Stimulated activated CD8-positive, alpha-beta memory T cell treated with anti-CD3 and anti-CD28 coated beads, Interleukin-15, amount 100 ng/mL, for 1 hour (primary cell): ENCODE measurements around the gene DGLUCY.
"Not testable (repeated sequence)": the region's sequence is repeated elsewhere in the genome, so short reads cannot be mapped to it uniquely, and the experiment has no call there.

Source experiments
- DNase-seq: peaks from one replicate; pipeline ENCODE4 v3.0.0-alpha.2; 2020; ENCODE audit warnings: low read depth

DGLUCY gene, protein sequence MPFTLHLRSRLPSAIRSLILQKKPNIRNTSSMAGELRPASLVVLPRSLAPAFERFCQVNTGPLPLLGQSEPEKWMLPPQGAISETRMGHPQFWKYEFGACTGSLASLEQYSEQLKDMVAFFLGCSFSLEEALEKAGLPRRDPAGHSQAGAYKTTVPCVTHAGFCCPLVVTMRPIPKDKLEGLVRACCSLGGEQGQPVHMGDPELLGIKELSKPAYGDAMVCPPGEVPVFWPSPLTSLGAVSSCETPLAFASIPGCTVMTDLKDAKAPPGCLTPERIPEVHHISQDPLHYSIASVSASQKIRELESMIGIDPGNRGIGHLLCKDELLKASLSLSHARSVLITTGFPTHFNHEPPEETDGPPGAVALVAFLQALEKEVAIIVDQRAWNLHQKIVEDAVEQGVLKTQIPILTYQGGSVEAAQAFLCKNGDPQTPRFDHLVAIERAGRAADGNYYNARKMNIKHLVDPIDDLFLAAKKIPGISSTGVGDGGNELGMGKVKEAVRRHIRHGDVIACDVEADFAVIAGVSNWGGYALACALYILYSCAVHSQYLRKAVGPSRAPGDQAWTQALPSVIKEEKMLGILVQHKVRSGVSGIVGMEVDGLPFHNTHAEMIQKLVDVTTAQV

DNA sequence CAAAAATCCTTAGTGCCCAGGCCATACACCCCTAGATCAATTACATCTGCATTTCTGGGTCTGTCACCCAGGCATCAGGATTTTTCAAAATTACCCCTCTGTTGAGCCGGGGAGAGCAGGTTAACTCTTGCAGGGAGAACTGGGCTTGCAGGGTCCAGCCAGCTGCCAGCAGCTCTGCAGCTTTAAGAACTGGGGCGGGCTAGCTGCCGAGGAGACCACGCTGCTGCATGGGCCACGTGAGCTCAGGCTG, at the start of gene DGLUCY:
TSS of gene DGLUCY (plus strand) at position 245 of the 250 bp plus-strand sequence. CDS start 46,222 bp downstream, outside the sequence.
- DNase-seq: no peak

DNA sequence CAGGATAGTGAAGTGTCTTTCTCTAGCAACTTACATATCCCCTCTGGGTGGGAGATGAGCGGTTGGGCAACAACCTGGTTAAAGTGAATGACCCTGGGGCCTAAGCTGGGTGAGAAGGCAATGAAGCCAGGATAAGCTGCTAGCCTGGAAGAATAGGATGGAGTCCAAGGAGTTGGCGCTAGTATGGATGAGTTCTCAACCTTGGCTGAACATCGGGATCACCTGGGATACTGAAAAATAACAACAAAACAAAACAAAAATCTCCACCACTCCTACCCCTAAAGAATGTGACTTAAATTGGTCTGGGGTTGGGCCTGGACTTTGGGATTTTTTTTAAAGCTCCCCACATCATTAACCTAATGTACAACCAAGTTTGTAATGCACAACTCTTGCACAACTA, 48.6 kb upstream of the DGLUCY start:
- DNase-seq: no peak

DNA sequence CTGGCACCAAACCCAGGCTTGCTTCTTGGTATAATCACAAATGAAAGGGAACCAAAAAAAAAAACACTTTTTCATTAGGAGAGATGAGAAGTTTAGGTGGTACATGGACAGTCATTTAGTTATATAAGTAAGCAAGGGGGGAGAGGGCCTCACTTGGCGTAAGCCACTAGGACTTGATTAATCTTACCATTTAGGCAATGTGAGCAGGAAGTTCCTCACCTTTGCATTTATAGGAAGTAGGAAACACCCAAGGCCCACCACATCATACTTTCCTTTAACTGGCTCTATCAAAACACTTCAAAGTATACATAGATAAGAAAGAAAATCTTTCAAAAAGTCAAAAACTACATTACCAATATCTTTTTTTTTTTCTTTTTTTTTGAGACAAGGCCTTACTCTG, 46.7 kb upstream of the DGLUCY start:
- no peak for DNase-seq

DNA sequence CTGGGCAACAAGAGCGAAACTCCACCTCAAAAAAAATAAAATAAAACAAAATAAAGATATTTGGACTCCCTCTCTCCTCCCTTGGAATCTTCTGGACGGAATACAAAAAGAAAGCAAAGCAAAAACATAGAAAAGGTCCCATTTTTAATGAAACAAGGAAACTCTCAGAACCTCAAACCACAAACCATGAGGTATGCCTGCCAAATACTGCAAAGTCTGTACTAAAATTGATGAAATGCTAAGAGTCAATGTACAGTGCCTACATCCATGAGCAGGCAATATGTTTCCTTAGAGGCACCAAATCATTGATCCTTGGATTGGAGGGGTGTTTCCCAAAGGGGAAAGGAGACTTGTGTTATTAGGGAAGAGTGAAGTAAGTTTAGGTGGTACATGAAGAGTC, 45.2 kb upstream of the DGLUCY start:
- DNase-seq: no peak

DNA sequence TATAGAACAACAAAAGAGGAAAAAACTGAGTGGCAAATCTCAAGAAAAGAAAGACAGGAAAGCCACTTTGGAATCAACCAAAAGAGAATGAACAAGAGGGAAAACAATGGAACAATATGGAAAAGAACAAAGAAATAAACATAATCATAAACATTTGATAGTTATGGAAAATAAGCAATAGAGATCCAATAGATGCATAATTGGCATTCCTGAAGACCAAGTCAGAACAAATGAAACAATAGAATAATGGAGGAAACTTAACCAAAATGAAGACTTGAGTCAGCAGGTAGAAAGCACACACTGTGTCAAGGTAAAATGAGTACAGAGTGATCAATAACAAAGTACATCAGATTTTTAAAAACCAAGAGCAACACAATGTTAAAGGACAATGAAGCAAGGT, 43.3 kb upstream of the DGLUCY start:
- DNase-seq: no peak

DNA sequence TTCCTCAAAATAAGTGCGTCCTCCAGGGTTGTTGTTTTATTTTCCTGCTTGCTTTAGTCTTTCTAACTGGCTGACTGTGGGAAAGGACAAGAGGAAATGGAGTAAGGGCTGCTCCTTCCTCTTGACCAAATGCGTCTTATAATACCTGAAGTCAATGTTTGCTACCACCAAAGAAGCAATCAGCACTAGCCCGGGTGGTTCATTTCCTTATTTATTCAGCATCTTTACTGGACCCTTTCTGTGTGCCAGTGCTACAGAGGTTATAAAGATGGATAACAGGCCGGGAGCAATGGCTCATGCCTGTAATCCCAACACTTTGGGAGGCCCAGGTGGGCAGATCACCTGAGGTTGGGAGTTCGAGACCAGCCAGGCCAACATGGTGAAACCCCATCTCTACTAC, 38.3 kb upstream of the DGLUCY start:
- no peak for DNase-seq

DNA sequence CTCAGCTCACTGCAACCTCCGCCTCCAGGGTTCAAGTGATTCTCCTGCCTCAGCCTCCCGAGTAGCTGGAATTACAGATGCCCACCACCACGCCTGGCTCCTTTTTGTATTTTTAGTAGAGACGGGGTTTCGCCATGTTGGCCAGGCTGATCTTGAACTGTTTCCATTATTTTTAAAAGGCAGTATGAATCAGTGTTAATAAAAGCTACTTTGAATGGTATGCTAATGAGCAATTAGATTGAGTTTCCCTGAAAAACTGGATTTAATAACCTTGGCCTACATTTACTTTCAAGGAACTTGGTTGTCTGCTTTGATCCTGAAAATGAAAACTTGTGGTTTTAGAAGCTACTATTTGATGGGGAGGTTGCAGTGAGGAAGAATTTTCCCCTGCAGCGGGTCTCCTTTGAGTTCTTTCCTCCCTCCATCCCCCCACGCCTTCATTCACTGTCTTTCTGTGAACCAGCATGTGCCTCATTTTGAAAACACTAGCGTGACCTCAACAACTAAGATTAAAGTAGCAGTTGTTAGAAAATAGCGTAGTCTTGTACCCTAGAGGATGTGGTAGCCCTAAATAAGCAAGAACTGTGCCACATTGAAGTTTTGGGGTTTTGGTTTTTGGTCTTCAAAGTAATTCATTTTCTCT, 35.7 kb upstream of the DGLUCY start:
- DNase-seq: no peak

DNA sequence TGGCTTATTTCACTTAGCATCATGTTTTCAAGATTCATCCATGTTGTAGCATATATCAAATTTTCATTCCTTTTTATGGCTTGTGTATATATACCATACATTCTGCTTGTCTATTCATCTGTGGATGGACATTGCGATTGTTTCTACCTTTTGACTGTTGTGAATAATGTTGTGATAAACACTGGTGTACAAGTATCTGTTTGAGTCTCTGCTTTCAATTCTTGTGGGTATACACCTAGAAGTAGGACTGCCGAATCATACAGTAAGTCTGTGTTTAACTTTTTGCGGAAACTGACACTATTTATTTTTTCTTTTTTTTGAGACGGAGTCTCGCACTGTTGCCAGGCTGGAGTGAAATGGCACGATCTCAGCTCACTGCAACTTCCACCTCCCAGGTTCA, 33.8 kb upstream of the DGLUCY start:
- DNase-seq: no peak

DNA sequence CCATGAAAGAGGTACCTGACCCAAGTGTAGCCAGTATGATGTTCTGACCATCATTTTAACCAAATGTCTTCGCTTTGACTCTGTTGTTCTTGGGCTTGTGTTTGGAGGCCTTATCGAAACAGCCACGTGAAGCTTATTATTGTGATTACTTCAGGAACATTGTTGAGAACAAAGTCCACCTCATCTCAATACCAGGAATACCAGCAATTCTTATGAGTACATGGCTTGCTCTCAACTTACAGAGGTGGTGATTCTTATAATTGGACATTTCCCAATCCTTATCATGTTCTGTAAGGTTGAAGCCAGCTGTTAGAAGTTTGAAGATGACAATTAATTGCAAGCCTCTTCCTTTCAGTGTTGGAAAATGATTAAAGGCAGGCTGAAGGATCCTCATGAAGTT, 31.6 kb upstream of the DGLUCY start:
- no peak for DNase-seq

DNA sequence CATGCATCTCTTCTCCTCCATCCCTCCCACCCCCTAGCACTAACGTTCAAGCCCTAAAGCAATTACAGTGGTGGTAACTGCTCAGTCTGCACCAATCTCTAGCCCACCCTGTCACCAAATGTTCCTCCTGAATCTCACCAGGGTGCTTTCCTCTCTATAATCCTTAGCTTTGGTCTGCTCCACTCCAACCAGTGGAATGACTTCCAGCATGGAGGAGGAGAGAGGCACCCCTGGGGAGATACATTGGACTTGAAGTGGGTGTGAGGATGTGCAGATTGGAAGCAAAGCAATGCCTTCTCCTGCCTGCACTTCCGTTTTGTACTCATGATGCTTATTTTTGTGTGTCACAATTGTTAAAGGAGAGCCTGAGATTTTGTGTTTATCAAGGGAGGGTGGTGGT, 29.4 kb upstream of the DGLUCY start:
- no peak for DNase-seq

DNA sequence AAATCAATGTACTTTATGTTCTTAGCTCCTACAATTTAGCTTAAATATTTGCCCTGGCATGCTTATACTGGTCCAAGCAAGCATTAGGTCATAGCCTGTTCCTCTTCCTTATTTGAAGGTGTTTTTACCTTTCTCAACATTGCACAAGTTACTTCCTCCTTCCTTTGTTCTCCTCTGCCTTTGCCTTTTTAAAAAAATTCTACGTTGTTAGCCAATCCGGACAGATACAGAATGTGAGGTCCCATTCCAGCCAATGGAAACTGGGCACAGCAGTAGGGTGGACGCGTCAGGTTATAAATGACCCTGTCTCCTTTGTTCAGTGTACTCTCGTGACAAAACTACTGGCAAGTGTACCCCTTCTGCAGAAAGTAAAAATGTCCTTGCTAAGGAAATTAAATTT, 26.4 kb upstream of the DGLUCY start:
- not testable (repeated sequence) for DNase-seq

DNA sequence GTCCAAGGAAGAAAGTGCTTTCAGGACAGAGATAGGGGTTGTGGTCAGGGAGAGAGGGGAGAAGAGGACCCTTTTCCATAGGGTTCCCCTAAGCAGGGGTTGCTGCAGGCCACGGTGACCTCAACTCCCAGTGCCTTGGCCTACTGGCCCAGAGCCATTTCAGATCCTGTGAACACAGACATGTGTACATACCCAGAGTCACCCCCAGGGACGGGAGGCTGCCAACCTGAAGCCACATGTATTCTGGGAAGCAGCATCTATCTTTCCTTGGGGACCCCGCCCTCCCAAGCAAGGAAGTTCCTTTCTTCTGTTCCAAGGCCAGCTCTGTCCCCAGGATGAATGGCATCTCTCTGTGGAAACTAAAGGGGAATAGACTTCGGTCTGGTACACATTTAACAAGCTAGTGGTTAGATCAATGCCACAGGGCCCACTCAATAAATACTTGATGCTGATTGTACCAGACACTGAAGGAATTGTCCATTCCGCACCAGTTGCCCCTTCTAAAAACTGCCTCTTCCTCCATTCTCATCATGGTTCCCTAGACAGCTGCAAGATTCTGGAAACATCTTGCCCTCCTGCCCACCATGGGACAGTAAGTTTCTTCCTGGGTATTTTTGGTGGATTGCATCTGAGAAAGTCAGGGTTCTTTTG, 25.2 kb upstream of the DGLUCY start:
- DNase-seq: no peak

DNA sequence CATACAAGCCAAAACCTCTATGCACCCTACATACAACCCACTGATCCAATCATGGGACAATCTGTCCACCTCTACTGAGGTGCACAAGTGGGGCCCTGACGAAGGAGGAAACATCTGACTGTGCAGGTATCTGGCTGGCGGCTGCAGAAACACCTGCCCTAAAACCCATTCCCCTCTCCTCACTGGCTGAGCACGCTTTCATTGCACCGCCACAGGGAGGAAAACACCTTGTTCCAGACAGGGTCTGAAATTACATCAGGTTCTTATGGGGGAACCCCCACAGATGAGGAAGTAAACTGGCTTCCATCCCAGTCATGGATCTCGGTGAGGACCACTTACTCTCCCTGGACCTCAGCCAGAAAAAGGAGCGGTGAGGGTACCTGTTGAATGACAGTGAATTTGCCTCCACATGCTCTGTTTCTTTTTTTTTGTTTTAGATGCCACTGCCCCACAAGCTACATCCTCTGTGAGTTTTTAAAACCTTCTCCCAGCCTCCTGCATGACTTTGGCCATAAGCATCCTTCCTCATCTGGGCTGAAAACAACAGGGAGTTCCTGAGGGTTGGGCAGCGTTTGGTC, 23.8 kb upstream of the DGLUCY start:
- DNase-seq: no peak

DNA sequence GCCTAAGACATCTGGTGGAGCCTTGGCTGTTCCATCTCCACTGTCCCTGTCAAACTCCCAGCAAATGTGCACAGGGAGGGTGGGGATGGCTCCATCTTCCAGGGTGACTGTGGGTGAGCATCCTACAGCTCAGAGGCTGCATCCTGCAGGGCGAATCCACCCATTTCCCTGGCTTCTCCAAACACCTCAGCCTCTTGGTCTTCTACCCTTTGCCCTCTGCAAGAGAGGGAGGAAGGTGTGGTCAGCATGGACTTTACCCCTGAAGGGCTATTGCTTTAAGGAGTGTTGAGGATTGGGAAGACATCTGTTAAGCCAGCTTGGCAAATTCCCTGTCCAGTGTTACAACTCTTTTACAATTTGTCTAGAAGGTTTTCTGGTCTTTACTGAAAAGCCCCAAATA, 23.1 kb upstream of the DGLUCY start:
- no peak for DNase-seq

DNA sequence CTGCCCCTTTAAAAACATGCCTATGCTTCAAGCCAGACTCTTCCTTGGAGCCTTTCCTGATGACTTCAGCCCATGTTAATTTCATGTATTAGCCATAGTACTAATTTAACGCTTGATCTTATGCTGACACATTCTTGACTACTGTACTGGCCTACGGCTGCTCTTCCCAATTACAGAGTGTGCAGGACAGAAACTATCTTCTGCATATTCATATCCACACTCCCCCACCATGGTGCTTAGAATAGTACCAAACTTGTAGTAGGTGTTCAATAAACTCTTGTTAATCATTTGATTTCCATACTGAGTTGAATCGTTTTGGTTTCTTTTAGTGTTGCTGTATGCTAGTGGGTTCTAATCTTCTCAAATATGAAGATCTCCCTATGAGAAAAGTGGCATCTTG, 21.8 kb upstream of the DGLUCY start:
- no peak for DNase-seq

DNA sequence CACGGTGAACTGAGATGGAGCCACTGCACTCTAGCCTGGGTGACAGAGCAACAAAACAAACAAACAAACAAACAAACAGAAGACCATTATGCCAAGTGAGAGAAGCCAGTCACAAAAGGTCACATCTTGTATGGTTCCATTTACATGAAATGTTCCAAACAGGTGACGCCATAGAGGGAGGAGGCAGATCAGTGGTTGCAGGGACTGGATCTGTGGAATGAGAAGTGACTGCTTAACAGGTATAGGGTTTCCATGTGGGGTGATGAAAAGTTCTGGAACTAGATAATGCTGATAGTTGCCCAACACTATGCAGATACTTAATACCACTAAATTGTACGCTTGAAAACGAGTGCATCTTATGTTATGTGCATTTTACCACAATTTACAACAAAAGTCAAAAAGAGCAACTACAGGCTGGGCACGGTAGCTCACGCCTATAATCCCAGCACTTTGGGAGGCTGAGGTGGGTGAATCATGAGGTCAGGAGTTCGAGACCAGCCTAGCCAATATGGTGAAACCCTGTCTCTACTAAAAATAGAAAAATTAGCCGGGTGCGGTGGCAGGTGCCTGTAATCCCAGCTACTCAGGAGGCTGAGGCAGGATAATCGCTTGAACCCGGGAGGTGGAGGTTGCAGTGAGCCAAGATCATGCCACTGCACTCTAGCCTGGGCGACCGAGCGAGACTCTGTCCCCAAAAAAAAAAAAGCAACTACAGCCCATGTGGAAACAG, 20.0 kb upstream of the DGLUCY start:
- DNase-seq: not testable (repeated sequence)

DNA sequence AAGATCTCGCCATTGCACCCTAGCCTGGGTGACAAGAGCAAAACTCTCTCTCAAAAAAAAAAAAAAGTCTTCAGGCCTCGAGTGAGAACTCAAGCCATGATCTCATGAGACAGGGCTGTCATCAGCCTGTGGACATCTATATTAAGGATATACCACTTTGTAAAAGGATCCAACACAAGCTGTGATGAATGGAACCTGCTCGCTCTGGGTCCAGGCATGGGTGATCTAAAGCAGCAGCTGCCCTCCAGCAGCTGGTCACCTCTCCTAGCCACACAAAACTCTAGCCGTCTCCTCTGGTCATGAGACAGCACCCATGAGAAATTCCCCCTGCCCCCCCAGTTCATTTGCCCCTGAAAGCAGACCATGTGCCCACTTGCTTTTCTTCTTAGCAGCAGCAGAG, 19.1 kb upstream of the DGLUCY start:
- DNase-seq: no peak

DNA sequence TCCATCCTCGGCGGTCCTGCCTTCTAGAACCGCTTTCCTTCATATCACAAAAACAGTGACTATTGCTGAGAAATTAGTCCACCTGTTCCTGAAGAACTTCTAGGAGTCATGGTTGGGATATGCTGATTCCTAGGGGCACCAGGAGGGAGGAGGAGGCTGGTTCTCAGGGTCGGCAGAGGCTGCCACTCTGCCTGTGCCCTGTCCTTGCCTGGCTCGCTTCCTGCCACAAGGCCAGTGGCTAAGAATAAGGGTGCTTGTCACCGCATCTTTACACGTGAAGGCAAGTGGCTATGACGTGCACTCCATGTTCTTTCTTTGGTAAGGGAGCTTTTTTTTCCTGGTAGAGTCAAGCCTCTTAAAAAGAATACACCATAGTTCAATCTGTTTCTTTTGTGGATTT, 18.7 kb upstream of the DGLUCY start:
- DNase-seq: no peak

DNA sequence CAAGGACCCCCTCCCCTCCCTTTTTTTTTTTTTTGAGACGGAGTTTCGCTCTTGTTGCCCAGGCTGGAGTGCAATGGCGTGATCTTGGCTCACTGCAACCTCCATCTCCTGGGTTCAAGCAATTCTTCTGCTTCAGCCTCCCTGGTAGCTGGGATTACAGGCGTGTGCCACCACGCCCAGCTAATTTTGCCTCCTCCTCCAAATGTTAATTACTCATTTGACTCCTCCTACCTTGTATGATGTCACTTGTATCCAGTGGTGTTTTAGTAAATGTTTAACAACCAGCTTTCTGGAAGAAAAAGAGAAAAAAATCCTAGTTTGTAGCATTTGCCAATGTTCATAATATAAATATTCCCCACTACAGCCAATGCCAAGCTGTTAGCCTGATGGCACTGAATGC, 16.2 kb upstream of the DGLUCY start:
- DNase-seq: not testable (repeated sequence)

DNA sequence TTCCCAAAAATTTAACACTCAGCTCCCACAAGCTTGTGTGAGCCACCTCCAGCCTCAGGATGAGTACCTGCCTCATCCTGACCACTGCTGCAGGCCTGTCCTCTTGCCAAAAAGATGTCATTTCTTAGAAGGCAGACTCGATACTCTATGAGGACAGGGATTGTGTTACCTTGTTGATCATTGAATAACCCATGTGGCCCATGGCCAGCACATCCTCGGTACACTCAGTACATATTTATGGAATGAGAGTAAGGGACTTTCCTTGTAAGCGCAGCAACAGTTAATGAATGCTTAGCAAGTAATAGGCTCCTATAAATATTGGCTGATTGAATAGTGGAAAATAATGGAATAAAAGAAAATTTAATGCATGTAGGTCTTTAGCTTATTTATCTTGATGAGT, 15.3 kb upstream of the DGLUCY start:
- DNase-seq: no peak

DNA sequence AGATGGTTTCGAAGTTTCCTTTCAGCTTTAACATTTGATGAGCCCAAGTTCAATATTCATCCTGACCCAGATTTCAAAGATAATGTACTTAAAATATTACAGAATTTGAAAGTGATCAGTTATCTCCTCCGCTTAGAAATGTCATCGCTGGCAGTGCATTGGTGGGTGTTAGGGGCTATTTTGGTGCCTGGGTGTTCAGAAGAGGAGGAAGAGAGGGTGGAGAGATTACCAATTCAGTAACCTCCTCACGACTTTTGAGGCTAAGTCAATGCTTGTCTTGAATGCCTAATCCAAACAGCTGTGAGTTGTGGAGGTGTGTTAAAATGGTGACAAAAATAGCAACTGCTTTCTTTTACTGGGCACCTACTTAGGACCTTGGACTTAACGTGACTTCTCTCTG, 13.8 kb upstream of the DGLUCY start:
- no peak for DNase-seq

DNA sequence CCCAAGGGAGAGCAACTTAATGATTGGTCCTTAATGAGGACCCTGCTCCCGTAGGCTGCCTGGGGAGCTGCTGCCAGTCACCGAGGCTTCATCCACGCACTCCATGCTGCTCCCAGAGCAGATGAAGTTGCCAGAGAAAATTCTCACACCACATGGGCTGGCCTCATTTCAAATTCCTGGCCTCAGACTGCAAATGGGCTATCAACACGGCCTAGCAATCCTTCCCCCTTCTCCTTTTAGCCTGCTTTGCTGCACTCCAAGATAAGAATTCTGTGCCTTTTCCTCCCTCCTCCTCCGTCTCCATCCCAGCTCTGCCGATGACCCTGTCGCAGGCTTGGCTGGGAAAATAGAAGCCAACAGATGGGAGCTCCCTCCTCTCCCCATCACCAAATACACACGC, 10.8 kb upstream of the DGLUCY start:
- no peak for DNase-seq
